SKM-1 (cell line): ENCODE data around the gene CORO2B.

Experiments
- DNase-seq: peaks from one replicate; lab custom pipeline; 2025; ENCODE audit not compliant: unreplicated experiment; lab: John Stamatoyannopoulos, UW

CORO2B gene

DNA sequence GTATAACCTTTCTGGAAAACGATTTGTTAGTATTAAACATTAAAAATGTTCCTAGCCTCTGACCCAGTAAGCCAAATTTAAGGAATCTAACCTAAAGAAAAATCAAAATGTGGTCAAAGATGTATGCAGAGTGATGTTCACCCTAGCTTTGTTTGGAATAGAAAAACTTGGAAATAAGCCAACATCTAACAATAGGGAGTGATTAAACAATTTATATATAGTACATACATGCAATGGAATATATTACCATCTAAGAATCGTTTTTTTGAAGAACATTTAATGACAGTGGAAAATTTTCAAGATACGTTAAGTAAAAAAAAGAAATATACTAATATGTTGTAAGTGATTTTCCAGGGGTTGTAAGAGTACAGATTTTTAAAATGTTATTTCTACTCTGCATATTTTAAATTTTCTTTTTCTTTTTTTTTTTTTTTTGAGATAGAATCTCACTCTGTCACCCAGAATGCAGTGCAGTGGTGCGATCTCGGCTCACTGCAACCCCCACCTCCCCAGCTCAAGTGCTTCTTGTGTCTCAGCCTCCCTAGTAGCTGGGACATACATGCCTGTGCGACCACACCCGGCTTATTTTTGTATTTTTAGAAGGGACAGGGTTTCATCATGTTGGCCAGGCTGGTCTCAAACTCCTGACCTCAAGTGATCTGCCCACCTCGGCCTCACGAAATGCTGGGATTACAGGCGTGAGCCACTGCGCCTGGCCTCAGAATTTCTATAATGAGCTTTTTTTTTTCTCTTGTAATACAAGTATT, 187.0 kb downstream of the CORO2B start:
- no peak for DNase-seq

DNA sequence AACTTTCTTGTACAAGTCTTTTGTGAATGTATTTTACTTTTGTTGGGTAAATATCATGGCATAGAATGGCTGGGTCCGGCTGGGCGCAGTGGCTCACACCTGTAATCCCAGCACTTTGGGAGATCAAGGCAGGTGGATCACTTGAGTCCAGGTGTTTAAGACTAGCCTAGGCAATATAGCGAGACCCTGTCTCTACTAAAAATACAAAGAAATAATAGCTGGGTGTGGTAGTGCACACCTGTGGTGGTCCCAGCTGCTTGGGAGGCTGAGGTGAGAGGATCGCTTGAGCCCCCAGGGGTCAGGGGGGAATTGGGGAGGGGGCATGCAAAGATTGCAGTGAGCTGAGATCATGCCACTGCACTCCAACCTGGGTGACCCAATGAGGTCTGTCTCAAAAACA, 189.0 kb downstream of the CORO2B start:
- no peak for DNase-seq

DNA sequence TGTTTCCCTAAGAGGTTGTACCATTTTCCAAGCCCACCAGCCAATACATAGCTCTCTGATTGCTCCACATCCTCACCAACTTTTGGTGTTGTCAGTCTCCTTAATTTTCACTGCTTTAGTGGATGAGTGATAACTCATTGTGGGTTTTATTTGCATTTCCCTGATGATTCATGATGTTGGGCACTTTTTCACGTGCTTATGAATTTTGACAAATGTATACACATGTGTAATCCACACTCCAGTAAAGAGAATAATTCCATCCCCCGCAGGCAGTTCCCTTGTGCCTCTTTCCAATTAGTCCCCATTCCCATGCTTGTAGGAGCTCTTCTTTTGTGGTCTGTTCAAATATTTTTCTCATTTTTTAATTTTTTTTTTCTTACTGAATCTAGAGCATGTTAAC, 189.5 kb downstream of the CORO2B start:
- no peak for DNase-seq

DNA sequence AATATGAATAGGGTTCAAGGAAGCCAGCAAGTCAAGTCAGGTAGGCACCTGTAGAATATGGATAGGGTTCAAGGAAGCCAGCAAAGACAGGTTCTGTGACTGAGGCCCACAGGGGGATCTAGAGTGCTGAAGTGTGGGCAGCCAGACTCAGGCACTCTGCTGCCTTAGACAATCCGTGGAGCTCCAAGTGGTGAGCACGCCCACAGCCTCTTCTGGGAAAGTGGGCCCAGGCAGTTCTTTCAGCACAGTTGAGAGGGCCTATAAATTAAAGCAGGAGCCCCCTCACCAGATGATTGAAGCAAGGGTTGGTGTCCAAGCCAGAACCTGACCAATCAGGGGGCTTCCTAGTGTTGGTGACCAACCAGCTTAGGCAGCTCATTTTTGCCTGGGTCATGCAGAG, 190.9 kb downstream of the CORO2B start:
- DNase-seq, result no peak

DNA sequence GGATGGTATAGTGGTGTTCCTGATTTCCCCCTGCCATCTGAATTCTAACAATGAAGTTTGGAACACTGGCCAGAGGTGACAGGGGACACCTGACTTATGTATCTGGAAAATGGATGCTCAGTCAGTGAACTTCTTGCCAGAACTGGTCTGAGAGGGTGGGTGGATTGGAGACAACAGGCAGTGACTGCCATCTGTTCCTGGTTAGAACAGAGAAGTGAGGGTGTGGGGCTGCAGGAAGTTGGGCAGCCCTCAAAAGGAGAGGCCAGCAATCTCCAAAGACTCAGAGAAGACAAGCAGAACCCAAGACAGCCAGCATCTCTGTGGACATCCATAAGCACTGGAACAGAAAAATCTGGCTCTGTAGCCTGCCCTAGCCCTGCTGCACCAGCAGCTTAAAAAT, 191.4 kb downstream of the CORO2B start:
- no peak for DNase-seq

DNA sequence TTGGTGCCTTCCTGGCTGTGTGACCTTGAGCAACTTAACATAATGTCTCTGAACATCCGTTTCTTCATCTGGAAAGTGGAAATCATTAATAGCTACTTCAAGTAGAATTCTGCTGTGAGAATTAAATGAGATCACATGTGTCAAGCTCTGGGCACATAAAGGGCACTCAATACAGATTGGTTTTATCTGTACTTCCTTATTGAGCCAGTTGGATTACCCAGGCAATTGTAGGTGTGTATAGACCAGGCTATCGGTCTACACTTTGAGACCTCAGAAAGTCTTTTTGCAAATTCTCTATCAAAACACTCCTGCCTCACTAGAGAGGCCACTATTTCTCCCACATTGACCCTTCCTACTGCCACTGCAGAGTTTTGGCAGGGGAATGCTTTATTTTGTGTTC, 194.2 kb downstream of the CORO2B start:
- no peak for DNase-seq

DNA sequence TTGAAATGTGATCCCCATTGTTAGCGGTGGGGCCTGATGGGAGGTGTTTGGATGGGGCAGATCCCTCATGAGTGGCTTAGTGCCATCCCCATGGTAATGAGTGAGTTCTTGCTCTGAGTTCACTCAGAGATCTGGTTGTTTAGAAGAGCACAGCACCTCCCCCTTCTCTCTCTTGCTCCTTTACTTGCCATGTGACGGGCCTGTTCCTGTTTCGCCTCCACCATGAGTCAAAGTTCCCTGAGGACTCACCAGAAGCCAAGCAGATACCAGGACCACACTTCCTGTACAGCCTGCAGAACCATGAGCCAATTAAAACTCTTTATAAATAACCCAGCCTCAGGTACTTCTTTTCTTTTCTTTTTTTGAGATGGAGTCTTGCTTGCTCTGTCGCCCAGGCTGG, 195.3 kb downstream of the CORO2B start:
- no peak for DNase-seq

DNA sequence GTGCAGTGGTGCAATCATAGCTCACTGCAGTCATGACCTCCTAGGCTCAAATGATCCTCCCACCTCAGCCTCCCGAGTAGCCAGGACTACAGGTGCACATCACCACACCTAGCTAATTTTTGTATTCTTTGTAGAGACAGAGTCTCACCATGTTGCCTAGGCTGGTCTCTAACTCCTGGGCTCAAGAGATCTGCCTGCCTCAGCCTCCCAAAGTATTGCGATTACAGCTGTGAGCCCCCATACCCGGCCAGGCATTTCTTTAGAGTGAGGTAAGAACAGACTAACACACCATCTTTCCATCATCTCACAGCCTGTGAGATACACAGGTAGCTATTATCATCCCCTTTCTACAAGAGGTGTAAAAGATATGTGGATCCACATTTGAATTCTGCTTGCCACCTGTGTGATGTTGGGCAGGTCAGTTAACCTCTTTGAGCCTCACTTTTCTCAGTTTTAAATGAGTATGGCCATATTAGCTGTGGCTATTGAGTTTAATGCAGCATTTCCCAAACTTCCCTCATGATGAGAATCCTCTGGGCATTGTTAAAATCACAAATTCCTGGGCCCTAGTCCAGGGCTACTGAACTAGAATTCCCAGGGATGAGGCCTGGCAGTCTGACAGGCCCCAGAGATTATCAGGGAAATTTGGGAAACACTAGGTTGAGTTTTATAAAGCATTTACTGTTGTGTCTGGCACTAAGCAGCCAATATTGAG, 195.9 kb downstream of the CORO2B start:
- DNase-seq, result no peak

DNA sequence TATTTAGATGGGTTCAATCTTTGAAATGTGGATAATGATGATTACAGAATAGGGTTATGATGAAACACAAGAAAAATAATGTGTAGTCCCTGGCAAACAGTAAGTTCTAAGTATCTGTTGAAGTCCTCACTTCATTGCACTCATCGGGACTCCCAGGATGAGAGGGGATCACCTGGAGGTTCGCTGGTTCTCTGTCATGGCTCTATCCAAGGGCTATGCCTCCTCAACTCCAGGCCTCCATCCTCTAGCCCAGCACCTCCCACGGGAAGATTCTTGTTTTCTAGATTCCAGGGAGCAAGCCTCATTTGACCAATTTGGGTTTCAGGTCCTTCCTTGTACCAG, 196.4 kb downstream of the CORO2B start:
- DNase-seq, result no peak

DNA sequence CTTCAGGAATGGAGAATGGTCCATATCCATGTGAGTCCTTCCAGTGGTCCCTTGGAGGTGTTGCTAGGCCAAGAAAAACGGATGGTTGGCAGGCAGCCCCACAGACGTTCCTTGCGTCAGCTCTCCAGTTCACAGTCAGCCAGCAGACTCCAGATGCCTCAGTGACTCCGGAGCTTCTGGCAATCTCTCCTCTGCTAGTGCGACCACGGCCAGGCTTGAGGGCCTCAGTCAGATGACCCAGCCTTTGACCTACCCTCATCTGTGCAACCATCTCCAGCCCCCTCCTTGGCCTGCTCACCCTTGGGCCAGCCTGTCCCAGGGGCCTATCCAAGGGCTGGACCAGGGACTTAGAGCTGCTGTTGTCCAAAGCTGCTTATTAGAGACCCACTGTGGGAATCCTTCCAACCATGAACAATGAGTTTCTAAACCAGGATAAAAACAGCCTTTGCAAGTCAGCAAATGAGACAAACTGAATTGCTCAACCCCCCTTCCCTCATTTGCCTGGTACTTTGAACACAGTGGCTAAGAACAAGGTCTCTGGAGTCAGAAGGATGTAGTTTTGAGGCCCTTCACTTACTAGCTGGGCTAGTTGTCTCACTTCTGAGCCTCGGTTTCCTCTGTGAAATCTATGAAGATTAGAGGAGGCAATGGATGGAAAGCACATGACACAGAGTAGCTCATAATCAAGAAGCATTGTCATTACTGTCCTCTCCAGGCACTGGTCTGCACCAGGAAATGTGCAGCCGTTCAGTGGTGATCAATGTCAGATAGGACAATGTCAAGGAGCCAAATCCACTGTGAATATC, 197.1 kb downstream of the CORO2B start:
- DNase-seq, result no peak

DNA sequence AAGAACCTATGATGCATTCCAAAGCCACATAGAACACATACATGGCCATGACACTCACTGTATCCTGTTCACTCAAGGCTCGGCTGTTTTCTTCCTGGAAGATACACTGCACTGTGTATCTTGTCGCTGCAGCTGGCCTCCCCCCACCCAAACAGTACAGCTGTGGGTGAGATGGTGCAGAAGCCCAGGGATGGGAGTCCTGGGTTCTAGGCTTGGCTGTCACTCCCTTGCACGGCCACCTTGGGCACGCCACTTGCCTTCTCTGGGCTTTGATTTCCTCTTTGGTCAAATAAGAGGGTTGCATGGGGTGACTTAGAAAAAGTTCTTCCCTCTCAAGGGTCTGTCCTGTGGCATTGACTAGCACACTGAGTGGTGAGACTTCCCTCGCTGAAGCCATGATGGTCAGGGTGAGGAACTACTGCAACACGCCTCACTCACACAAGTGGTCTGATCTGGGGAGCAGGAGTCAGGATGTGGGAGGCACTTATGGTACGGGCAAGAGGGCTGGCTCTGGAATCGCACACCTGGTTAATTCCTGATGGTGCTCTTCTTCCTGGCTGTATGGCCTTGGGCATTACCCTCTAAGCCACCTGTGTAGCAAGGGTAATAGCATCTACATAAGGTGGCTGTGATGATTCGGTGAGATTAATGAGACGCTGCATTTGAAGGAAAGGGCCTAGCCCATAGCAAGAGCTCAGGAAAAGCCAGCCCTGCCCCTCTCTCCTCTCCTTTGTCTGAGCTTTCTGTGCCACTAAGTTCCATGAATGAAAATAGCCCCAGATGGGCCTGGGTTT, 197.9 kb downstream of the CORO2B start:
- DNase-seq, result no peak
